GM23248 (cell line): Measurements from ENCODE around the gene PIGN.

Experiments used
- EZH2 ChIP-seq: fragments of 200-600 bp; sonication (generic); IDR thresholded peaks from 2 replicates; pipeline ENCODE4 v1.6.1; 2018; ENCODE audit warnings: antibody characterized with exemption, mild to moderate bottlenecking; ENCODE audit not compliant: insufficient read depth, poor library complexity, severe bottlenecking
- EZH2phosphoT487 ChIP-seq: fragments of 200-600 bp; sonication (generic); IDR thresholded peaks from 2 replicates; pipeline ENCODE4 v1.6.1; 2018; ENCODE audit warnings: antibody characterized with exemption, moderate library complexity, mild to moderate bottlenecking, low read depth; ENCODE audit not compliant: insufficient read depth

- TF ChIP-seq EZH2phosphoT487 (no peak), EZH2 (no peak)
Observed at GRCh38 chr18:62081761-62082294, 105.0 kb downstream of the PIGN start.
